Upper lobe of right lung (tissue), 1 donor: ENCODE data around the gene OSBPL2. TPM values are rescaled to one million over a fixed set of nuclear protein-coding genes. Genes with fewer than 3 reads are reported as not detected.

ENCODE experiments used
- ATAC-seq: fragments of 200-7000 bp; cut with Tn5 transposase; one replicate; pipeline ENCODE4 v1.9.1; 2020; ENCODE audit warnings: mild to moderate bottlenecking, moderate library complexity
- DNase-seq: peaks from one replicate; pipeline ENCODE4 v3.0.0-alpha.2; 2020
- H3K27ac ChIP-seq: fragments of 200-600 bp; one replicate; pipeline ENCODE4 v1.8.0; 2022
- H3K27me3 ChIP-seq: fragments of 200-600 bp; one replicate; pipeline ENCODE4 v1.8.0; 2022; ENCODE audit warnings: mild to moderate bottlenecking
- H3K36me3 ChIP-seq: fragments of 200-600 bp; one replicate; pipeline ENCODE4 v1.8.0; 2022
- H3K4me1 ChIP-seq: fragments of 200-600 bp; one replicate; pipeline ENCODE4 v1.8.0; 2022
- H3K4me3 ChIP-seq: fragments of 200-600 bp; one replicate; pipeline ENCODE4 v1.8.0; 2022; ENCODE audit warnings: mild to moderate bottlenecking
- H3K9me3 ChIP-seq: fragments of 200-600 bp; one replicate; pipeline ENCODE4 v1.8.0; 2022
- intact Hi-C: fragments of 100-400 bp; cut with DNase I; formaldehyde crosslinking; loops from one replicate; pipeline ENCODE4 v1.11.0; 2022
- total RNA-seq: library from RNA; stranded (reverse); fragmentation: NEBNext Ultra II Directional; extraction: Animal tissue kit (Norgen Biotek cat#: 25700); gene quantifications from one replicate; pipeline ENCODE4 v1.2.1, GENCODE V29; 2021
- TF ChIP-seq, protein P1 (sequence below): fragments of 200-600 bp; IDR thresholded peaks from one replicate; pipeline ENCODE4 v1.8.0; 2022; ENCODE audit warnings: antibody characterized with exemption
- donor health status: DM: no; HTN: yes; CAD: no; lungs with severe emphysema.

The OSBPL2 gene
- total RNA-seq, 1 donor from 2014 or later = 52.3 TPM

- no peaks in the 10 kb centered on the region for H3K9me3 ChIP-seq
- H3K27me3 ChIP-seq = peaks cover 17% of the 10 kb centered on the region
- TF ChIP-seq, protein P1, sequence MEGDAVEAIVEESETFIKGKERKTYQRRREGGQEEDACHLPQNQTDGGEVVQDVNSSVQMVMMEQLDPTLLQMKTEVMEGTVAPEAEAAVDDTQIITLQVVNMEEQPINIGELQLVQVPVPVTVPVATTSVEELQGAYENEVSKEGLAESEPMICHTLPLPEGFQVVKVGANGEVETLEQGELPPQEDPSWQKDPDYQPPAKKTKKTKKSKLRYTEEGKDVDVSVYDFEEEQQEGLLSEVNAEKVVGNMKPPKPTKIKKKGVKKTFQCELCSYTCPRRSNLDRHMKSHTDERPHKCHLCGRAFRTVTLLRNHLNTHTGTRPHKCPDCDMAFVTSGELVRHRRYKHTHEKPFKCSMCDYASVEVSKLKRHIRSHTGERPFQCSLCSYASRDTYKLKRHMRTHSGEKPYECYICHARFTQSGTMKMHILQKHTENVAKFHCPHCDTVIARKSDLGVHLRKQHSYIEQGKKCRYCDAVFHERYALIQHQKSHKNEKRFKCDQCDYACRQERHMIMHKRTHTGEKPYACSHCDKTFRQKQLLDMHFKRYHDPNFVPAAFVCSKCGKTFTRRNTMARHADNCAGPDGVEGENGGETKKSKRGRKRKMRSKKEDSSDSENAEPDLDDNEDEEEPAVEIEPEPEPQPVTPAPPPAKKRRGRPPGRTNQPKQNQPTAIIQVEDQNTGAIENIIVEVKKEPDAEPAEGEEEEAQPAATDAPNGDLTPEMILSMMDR = no peak
- ATAC-seq (no peak), DNase-seq (no peak)
- no peaks in the 10 kb centered on the region for H3K36me3 ChIP-seq
- no peak overlapping the region for H3K4me3 ChIP-seq
- no peak overlapping the region for H3K27ac ChIP-seq
- H3K4me1 ChIP-seq = no peaks in the 10 kb centered on the region
- intact Hi-C loops = no loop called here
Measured at GRCh38 chr20:62228982-62229545, 9.3 kb upstream of the OSBPL2 start.

DNA sequence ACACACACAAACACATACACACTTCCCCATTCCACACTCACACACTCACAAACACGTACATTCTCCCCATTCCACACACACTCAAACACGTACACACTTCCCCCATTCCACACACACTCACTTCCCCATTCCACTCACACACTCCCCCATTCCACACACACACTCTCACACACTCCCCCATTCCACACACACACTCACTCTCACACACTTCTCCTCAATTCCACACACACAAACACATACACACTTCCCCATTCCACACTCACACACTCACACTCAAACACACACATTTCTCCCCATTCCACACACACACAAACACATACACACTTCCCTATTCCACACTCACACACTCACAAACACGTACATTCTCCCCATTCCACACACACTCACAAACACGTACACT lies 8.7 kb upstream of the OSBPL2 start:
- Histone ChIP-seq H3K27ac (no peak overlapping the region), H3K4me1 (no peaks in the 10 kb centered on the region), H3K36me3 (no peaks in the 10 kb centered on the region), H3K27me3 (peaks cover 11% of the 10 kb centered on the region), H3K9me3 (no peaks in the 10 kb centered on the region), H3K4me3 (no peak overlapping the region)
- intact Hi-C loops = no loop called here
- ATAC-seq (no peak), DNase-seq (no peak)
- TF ChIP-seq, protein P1 = no peak

GRCh38 chr20:62230276-62230675 lies 8.0 kb upstream of the OSBPL2 start:
- DNase-seq (no peak), ATAC-seq (no peak)
- H3K27me3 ChIP-seq = peaks cover 5% of the 10 kb centered on the region
- no peak overlapping the region for H3K4me3 ChIP-seq
- TF ChIP-seq, protein P1 = no peak
- no peaks in the 10 kb centered on the region for H3K9me3 ChIP-seq
- intact Hi-C loops = no loop called here
- H3K4me1 ChIP-seq = no peaks in the 10 kb centered on the region
- no peaks in the 10 kb centered on the region for H3K36me3 ChIP-seq
- H3K27ac ChIP-seq = no peak overlapping the region

GRCh38 chr20:62230696-62231095 lies 7.6 kb upstream of the OSBPL2 start:
- no peak for ATAC-seq
- H3K27ac ChIP-seq = no peak overlapping the region
- H3K4me1 ChIP-seq = no peaks in the 10 kb centered on the region
- peaks cover 5% of the 10 kb centered on the region for H3K27me3 ChIP-seq
- DNase-seq = no peak
- TF ChIP-seq, protein P1 = no peak
- H3K4me3 ChIP-seq = no peak overlapping the region
- no peaks in the 10 kb centered on the region for H3K36me3 ChIP-seq
- intact Hi-C loops = no loop called here
- H3K9me3 ChIP-seq = no peaks in the 10 kb centered on the region

DNA sequence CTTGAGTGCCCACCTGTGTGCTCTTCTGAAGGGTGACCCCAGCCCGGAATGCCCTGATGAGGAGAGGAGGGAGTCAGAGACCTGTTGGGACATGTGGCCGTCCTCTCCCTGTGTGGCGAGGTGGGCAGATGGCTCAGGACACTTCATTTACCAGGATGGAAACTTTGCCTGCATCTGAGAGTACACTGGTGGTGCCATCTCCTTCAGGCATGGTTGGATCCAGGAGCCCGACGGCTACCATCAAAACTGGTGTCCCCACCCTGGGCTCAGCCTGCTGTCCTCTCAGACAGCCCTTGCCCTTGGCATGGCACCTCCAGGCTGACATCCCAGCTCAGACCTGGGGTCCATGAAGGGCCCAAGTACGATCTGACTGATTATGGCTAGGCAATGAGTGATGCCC lies 7.0 kb upstream of the OSBPL2 start:
- no peaks in the 10 kb centered on the region for H3K9me3 ChIP-seq
- intact Hi-C loops = no loop called here

More for the DNA sequence above, 7.0 kb upstream of the OSBPL2 start:
- Histone ChIP-seq H3K4me1 (no peaks in the 10 kb centered on the region), H3K36me3 (no peaks in the 10 kb centered on the region), H3K4me3 (no peak overlapping the region), H3K27ac (no peak overlapping the region), H3K27me3 (peaks cover 5% of the 10 kb centered on the region)
- ATAC-seq (no peak), DNase-seq (no peak)
- TF ChIP-seq, protein P1 = no peak
